Nephron progenitor cell (in vitro differentiated cells): Measurements from ENCODE around the gene ARHGEF38.

Source experiments
- DNase-seq: peaks from one replicate; pipeline ENCODE4 v3.0.0; 2021
- H3K27ac Mint-ChIP-seq: 2 replicates; pipeline ENCODE4 v1.8.0; 2021; ENCODE audit warnings: mild to moderate bottlenecking, moderate library complexity, mixed read lengths
- H3K27me3 Mint-ChIP-seq: 2 replicates; pipeline ENCODE4 v1.8.0; 2021; ENCODE audit warnings: mild to moderate bottlenecking, low read depth, mixed read lengths; ENCODE audit not compliant: poor library complexity
- H3K36me3 Mint-ChIP-seq: 2 replicates; pipeline ENCODE4 v1.8.0; 2021; ENCODE audit warnings: low read depth, mixed read lengths
- H3K4me1 Mint-ChIP-seq: 2 replicates; pipeline ENCODE4 v1.8.0; 2021; ENCODE audit warnings: mixed read lengths
- H3K4me3 Mint-ChIP-seq: 2 replicates; pipeline ENCODE4 v1.8.0; 2021; ENCODE audit warnings: mild to moderate bottlenecking, moderate library complexity, mixed read lengths
- H3K9me3 Mint-ChIP-seq: 2 replicates; pipeline ENCODE4 v1.8.0; 2021; ENCODE audit warnings: mild to moderate bottlenecking, moderate library complexity, mixed read lengths
- CTCF ChIP-seq: fragments of 200-600 bp; sonication (generic); IDR thresholded peaks from 2 replicates; pipeline ENCODE4 v1.5.0; 2021; ENCODE audit warnings: antibody characterized with exemption

The ARHGEF38 gene

GRCh38 chr4:105698607-105699006 lies 146.2 kb downstream of the ARHGEF38 start:
- Mint-ChIP-seq H3K36me3 (peaks cover 27% of the 10 kb centered on the region), H3K27ac (peak overlapping the region; percentile 16), H3K4me3 (no peak overlapping the region), H3K4me1 (no peaks in the 10 kb centered on the region), H3K27me3 (no peaks in the 10 kb centered on the region), H3K9me3 (no peaks in the 10 kb centered on the region)
- DNase-seq: no peak
- TF ChIP-seq CTCF: no peak

- Mint-ChIP-seq H3K27ac (peak overlapping the region; percentile 99), H3K4me1 (peaks cover 29% of the 10 kb centered on the region), H3K4me3 (peak overlapping the region; percentile 94), H3K9me3 (peaks cover 11% of the 10 kb centered on the region), H3K27me3 (no peaks in the 10 kb centered on the region), H3K36me3 (peaks cover 25% of the 10 kb centered on the region)
- DNase-seq: no peak
- no peak for TF ChIP-seq CTCF
Measured at GRCh38 chr4:105707782-105708180, 155.4 kb downstream of the ARHGEF38 start.

- Mint-ChIP-seq H3K9me3 (peaks cover 11% of the 10 kb centered on the region), H3K27ac (peak within 1 kb of the TSS; percentile 99), H3K36me3 (peaks cover 25% of the 10 kb centered on the region), H3K4me1 (peaks cover 29% of the 10 kb centered on the region), H3K27me3 (no peaks in the 10 kb centered on the region), H3K4me3 (peak within 1 kb of the TSS; percentile 94)
- peak; percentile 93 for DNase-seq
- TF ChIP-seq CTCF: no peak
Measured at GRCh38 chr4:105708181-105709080, 156.0 kb downstream of the ARHGEF38 start, which contains the start of the genes GSTCD and INTS12. Gene GSTCD (plus strand): TSS chr4:105708784. CDS start chr4:105717614, 8,830 bp downstream. Gene INTS12 (minus strand): TSS chr4:105708689. CDS start chr4:105700005, 8,684 bp downstream.

GRCh38 chr4:105709081-105709450 lies 156.6 kb downstream of the ARHGEF38 start:
- Mint-ChIP-seq H3K9me3 (peaks cover 11% of the 10 kb centered on the region), H3K27me3 (no peaks in the 10 kb centered on the region), H3K4me1 (peaks cover 29% of the 10 kb centered on the region), H3K36me3 (peaks cover 25% of the 10 kb centered on the region), H3K27ac (peak overlapping the region; percentile 99), H3K4me3 (peak overlapping the region; percentile 94)
- DNase-seq: no peak
- no peak for TF ChIP-seq CTCF

GRCh38 chr4:105710012-105710600 lies 157.7 kb downstream of the ARHGEF38 start:
- no peak for TF ChIP-seq CTCF
- Mint-ChIP-seq H3K27ac (no peak overlapping the region), H3K27me3 (no peaks in the 10 kb centered on the region), H3K36me3 (peaks cover 25% of the 10 kb centered on the region), H3K9me3 (peaks cover 11% of the 10 kb centered on the region), H3K4me1 (peaks cover 29% of the 10 kb centered on the region), H3K4me3 (peak overlapping the region; percentile 94)
- DNase-seq: peak; percentile 1
